GM19035 (cell line): ENCODE results near the gene KDELR3.
"Not testable (repeated sequence)": the region's sequence is repeated elsewhere in the genome, so short reads cannot be mapped to it uniquely, and the experiment has no call there.

Source experiments
- ATAC-seq: cut with Tn5 transposase; IDR thresholded peaks from one replicate; pipeline ENCODE4 v1.9.1; 2021; ENCODE audit not compliant: unreplicated experiment

Gene KDELR3

GRCh38 chr22:38456272-38456835, 11.5 kb upstream of the KDELR3 start:
- no peak for ATAC-seq

- no peak for ATAC-seq
Observed at GRCh38 chr22:38456841-38457699, 10.8 kb upstream of the KDELR3 start.

GRCh38 chr22:38460426-38460840, 7.5 kb upstream of the KDELR3 start:
- ATAC-seq: no peak

GRCh38 chr22:38461057-38461413, 6.9 kb upstream of the KDELR3 start:
- no peak for ATAC-seq

- ATAC-seq: no peak
Observed at GRCh38 chr22:38461414-38462081, 6.3 kb upstream of the KDELR3 start.

GRCh38 chr22:38462960-38463784, 4.7 kb upstream of the KDELR3 start:
- no peak for ATAC-seq

GRCh38 chr22:38464992-38465672, 2.8 kb upstream of the KDELR3 start:
- ATAC-seq: no peak

- ATAC-seq: no peak
Observed at GRCh38 chr22:38465673-38466490, 2.0 kb upstream of the KDELR3 start.

GRCh38 chr22:38467438-38467903, 425 bp upstream of the KDELR3 start:
- ATAC-seq: no peak

GRCh38 chr22:38468443-38469305, 778 bp downstream of the KDELR3 start:
- ATAC-seq: no peak

- no peak for ATAC-seq
Observed at GRCh38 chr22:38469306-38469781, 1.4 kb downstream of the KDELR3 start.

- not testable (repeated sequence) for ATAC-seq
Observed at GRCh38 chr22:38470179-38470578, 2.3 kb downstream of the KDELR3 start.

GRCh38 chr22:38471237-38471636, 3.3 kb downstream of the KDELR3 start:
- no peak for ATAC-seq

- ATAC-seq: no peak
Observed at GRCh38 chr22:38474003-38474607, 6.2 kb downstream of the KDELR3 start.

- no peak for ATAC-seq
Observed at GRCh38 chr22:38477585-38477984, 9.7 kb downstream of the KDELR3 start.

- ATAC-seq: no peak
Observed at GRCh38 chr22:38479096-38479837, 11.4 kb downstream of the KDELR3 start.

GRCh38 chr22:38481162-38481870, 13.4 kb downstream of the KDELR3 start:
- ATAC-seq: no peak
